Measurements from ENCODE around the gene NUB1.

NUB1 gene

GRCh38 chr7:151402029-151402835 is 60.6 kb downstream of the NUB1 start:
- peaks cover 0 to 5% of the 10 kb centered on the region in 2 donors for H3K27me3 ChIP-seq (ENCODE audit: control insufficient read depth in 1 of 2, insufficient read depth in 2 of 2, low read length in 2 of 2)
- no peak overlapping the region for H3K27ac ChIP-seq (ENCODE audit: low read depth, low read length)
- H3K9me3 ChIP-seq (ENCODE audit: control insufficient read depth in 1 of 2, low read length in 2 of 2) = no peaks in the 10 kb centered on the region
- no peak overlapping the region for H3K4me3 ChIP-seq (ENCODE audit: low read depth in 1 of 2, low read length in 2 of 2)
- no peak overlapping the region for H3K9ac ChIP-seq (ENCODE audit: low read depth in 1 of 2, low read length in 2 of 2)
- no peaks in the 10 kb centered on the region for H3K36me3 ChIP-seq (ENCODE audit: control insufficient read depth in 1 of 2, insufficient read depth in 2 of 2, low read length in 2 of 2)
- no peaks in the 10 kb centered on the region for H3K4me1 ChIP-seq (ENCODE audit: control insufficient read depth in 1 of 2, insufficient read depth in 2 of 2, low read length in 2 of 2)

- Histone ChIP-seq H3K9ac (ENCODE audit: low read depth in 1 of 2, low read length in 2 of 2) (no peak overlapping the region), H3K4me3 (ENCODE audit: low read depth in 1 of 2, low read length in 2 of 2) (no peak overlapping the region), H3K9me3 (ENCODE audit: control insufficient read depth in 1 of 2, low read length in 2 of 2) (no peaks in the 10 kb centered on the region), H3K36me3 (ENCODE audit: control insufficient read depth in 1 of 2, insufficient read depth in 2 of 2, low read length in 2 of 2) (no peaks in the 10 kb centered on the region), H3K4me1 (ENCODE audit: control insufficient read depth in 1 of 2, insufficient read depth in 2 of 2, low read length in 2 of 2) (peaks cover 0 to 5% of the 10 kb centered on the region in 2 donors), H3K27me3 (ENCODE audit: control insufficient read depth in 1 of 2, insufficient read depth in 2 of 2, low read length in 2 of 2) (peaks cover 5 to 8% of the 10 kb centered on the region in 2 donors), H3K27ac (ENCODE audit: low read depth, low read length) (no peak overlapping the region)
Measured at GRCh38 chr7:151403764-151404163, 62.2 kb downstream of the NUB1 start.

- no peaks in the 10 kb centered on the region for H3K36me3 ChIP-seq (ENCODE audit: control insufficient read depth in 1 of 2, insufficient read depth in 2 of 2, low read length in 2 of 2)
- no peaks in the 10 kb centered on the region for H3K9me3 ChIP-seq (ENCODE audit: control insufficient read depth in 1 of 2, low read length in 2 of 2)
- peaks cover 0 to 6% of the 10 kb centered on the region in 2 donors for H3K4me1 ChIP-seq (ENCODE audit: control insufficient read depth in 1 of 2, insufficient read depth in 2 of 2, low read length in 2 of 2)
- no peak overlapping the region for H3K9ac ChIP-seq (ENCODE audit: low read depth in 1 of 2, low read length in 2 of 2)
- H3K4me3 ChIP-seq (ENCODE audit: low read depth in 1 of 2, low read length in 2 of 2) = no peak overlapping the region
- H3K27ac ChIP-seq (ENCODE audit: low read depth, low read length) = no peak overlapping the region
- peaks cover 11 to 14% of the 10 kb centered on the region in 2 donors for H3K27me3 ChIP-seq (ENCODE audit: control insufficient read depth in 1 of 2, insufficient read depth in 2 of 2, low read length in 2 of 2)
Measured at GRCh38 chr7:151404216-151405011, 62.8 kb downstream of the NUB1 start.

DNA sequence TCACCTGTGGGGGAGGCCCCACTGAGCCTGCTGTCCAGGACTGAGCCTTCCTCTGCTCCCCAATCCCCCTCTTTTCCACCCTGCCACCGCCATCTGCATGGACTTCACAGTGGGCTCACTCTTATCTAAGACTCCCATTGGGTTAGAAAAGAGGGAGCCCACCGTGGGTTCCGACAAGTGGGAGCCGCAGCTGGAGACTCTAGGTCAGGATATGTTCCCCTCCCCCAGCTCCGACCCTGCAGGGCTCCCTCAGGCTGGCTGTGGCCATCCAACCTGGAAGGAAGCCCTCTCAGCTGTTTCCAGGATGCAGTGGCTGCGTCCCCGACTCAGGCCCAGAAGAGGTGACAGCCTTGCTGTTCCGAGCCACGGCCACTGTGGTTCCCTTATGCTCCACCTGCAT is 63.4 kb downstream of the NUB1 start:
- no peaks in the 10 kb centered on the region for H3K9me3 ChIP-seq (ENCODE audit: control insufficient read depth in 1 of 2, low read length in 2 of 2)
- no peak overlapping the region for H3K27ac ChIP-seq (ENCODE audit: low read depth, low read length)
- no peak overlapping the region for H3K9ac ChIP-seq (ENCODE audit: low read depth in 1 of 2, low read length in 2 of 2)
- H3K27me3 ChIP-seq (ENCODE audit: control insufficient read depth in 1 of 2, insufficient read depth in 2 of 2, low read length in 2 of 2) = peaks cover 15 to 16% of the 10 kb centered on the region in 2 donors
- no peaks in the 10 kb centered on the region for H3K36me3 ChIP-seq (ENCODE audit: control insufficient read depth in 1 of 2, insufficient read depth in 2 of 2, low read length in 2 of 2)
- H3K4me3 ChIP-seq (ENCODE audit: low read depth in 1 of 2, low read length in 2 of 2) = no peak overlapping the region
- H3K4me1 ChIP-seq (ENCODE audit: control insufficient read depth in 1 of 2, insufficient read depth in 2 of 2, low read length in 2 of 2) = peaks cover 0 to 6% of the 10 kb centered on the region in 2 donors

GRCh38 chr7:151405588-151405987 is 64.0 kb downstream of the NUB1 start:
- no peak overlapping the region for H3K27ac ChIP-seq (ENCODE audit: low read depth, low read length)
- peaks cover 0 to 6% of the 10 kb centered on the region in 2 donors for H3K4me1 ChIP-seq (ENCODE audit: control insufficient read depth in 1 of 2, insufficient read depth in 2 of 2, low read length in 2 of 2)
- no peak overlapping the region for H3K9ac ChIP-seq (ENCODE audit: low read depth in 1 of 2, low read length in 2 of 2)

DNA sequence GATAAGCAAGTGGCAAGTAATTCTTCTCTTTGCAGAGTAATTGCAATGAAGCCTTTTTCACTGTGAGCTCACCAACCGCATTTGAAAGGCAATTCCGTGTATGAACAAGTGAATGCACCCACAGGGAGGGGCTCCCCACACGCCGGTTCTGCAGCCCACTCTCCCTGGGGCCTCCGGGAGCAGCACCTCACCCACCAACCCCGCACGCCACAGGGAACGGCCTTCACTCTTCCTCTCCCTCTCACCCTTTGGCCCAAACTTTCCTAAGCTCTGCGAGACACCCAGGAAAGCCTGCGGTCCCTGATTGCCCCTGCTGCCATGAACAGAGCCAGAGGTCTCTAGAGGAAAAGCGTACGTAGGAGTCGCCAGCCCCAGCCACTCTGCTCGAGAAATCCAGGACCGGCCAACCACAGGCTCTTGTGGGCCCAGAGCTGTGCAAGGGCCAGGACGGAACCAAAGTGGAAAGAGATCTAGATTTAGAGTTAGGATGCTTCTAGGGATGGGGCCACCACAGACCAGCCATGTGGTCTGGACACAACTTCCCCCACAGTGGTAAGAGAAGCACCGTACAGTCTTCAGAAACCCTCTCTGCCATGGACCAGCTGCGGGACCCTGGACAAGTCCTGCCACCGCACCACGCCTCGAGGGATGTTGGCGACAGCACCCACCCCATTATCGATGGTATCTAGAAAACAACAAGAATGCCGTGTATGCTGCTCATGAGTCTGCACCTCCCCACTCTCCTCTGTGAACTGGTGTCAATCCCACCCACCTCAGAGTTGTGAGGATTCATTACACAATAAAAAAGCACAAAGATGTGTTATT is 64.7 kb downstream of the NUB1 start:
- Histone ChIP-seq H3K36me3 (ENCODE audit: control insufficient read depth in 1 of 2, insufficient read depth in 2 of 2, low read length in 2 of 2) (no peaks in the 10 kb centered on the region), H3K9me3 (ENCODE audit: control insufficient read depth in 1 of 2, low read length in 2 of 2) (no peaks in the 10 kb centered on the region), H3K9ac (ENCODE audit: low read depth in 1 of 2, low read length in 2 of 2) (no peak overlapping the region), H3K4me3 (ENCODE audit: low read depth in 1 of 2, low read length in 2 of 2) (no peak overlapping the region), H3K27me3 (ENCODE audit: control insufficient read depth in 1 of 2, insufficient read depth in 2 of 2, low read length in 2 of 2) (peaks cover 22 to 23% of the 10 kb centered on the region in 2 donors), H3K27ac (ENCODE audit: low read depth, low read length) (no peak overlapping the region), H3K4me1 (ENCODE audit: control insufficient read depth in 1 of 2, insufficient read depth in 2 of 2, low read length in 2 of 2) (peaks cover 0 to 6% of the 10 kb centered on the region in 2 donors)

More at GRCh38 chr7:151405588-151405987, 64.0 kb downstream of the NUB1 start:
- Histone ChIP-seq H3K27me3 (ENCODE audit: control insufficient read depth in 1 of 2, insufficient read depth in 2 of 2, low read length in 2 of 2) (peaks cover 16% of the 10 kb centered on the region in 2 donors), H3K9me3 (ENCODE audit: control insufficient read depth in 1 of 2, low read length in 2 of 2) (no peaks in the 10 kb centered on the region), H3K36me3 (ENCODE audit: control insufficient read depth in 1 of 2, insufficient read depth in 2 of 2, low read length in 2 of 2) (no peaks in the 10 kb centered on the region), H3K4me3 (ENCODE audit: low read depth in 1 of 2, low read length in 2 of 2) (no peak overlapping the region)

DNA sequence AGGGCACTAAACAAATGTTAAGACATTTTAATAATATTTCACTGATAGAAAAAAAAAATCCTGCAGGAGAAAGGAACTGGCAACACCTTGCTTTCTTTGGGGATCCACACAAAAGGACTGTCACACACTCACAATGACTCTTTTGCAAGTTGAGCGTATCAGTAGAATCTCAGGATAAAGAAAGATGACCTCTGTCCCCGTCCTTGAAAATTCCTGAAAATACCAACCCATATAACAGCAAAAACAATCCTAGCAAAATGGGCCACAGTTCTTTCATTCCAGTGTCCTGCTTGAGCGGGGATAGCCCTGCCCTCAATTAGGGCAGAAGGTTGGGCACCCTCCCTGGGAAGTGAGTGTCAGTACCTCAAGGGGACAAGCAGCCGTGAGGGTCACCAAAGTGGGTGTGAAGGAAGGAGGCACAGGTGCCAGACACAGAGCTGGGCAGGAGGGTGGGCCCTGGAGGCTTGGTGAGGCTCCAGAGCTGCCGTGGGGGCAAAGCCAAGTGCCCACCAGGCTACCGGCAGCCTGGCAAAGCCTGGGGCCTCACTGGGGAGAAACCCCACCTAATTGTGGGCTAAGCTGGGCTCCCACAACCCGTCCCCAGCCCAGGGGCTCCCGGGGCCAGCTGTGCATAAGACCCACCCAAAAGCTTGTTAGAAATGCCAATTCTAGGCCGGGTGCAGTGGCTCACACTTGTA is 65.4 kb downstream of the NUB1 start:
- H3K27ac ChIP-seq (ENCODE audit: low read depth, low read length) = no peak overlapping the region
- no peak overlapping the region for H3K4me3 ChIP-seq (ENCODE audit: low read depth in 1 of 2, low read length in 2 of 2)
- peaks cover 0 to 6% of the 10 kb centered on the region in 2 donors for H3K4me1 ChIP-seq (ENCODE audit: control insufficient read depth in 1 of 2, insufficient read depth in 2 of 2, low read length in 2 of 2)
- H3K27me3 ChIP-seq (ENCODE audit: control insufficient read depth in 1 of 2, insufficient read depth in 2 of 2, low read length in 2 of 2) = peaks cover 30% of the 10 kb centered on the region in 2 donors
- H3K9ac ChIP-seq (ENCODE audit: low read depth in 1 of 2, low read length in 2 of 2) = no peak overlapping the region
- H3K36me3 ChIP-seq (ENCODE audit: control insufficient read depth in 1 of 2, insufficient read depth in 2 of 2, low read length in 2 of 2) = no peaks in the 10 kb centered on the region
- H3K9me3 ChIP-seq (ENCODE audit: control insufficient read depth in 1 of 2, low read length in 2 of 2) = no peaks in the 10 kb centered on the region

DNA sequence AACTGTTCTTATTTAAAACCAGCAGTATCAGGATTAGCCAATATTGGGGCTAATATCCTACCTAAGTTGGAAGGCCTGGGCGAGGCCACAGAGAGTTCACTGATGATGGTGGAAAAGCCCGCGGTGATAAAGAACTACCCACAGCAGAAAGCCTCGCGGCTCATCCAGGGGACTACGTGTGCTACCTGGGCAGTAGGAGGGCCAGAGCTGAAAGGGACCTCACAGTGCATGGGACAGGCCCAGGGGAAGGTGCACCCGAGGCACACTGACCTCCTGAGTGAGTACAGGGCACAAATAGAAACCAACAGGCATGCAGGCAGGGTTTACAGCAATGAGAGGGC is 66.9 kb downstream of the NUB1 start:
- H3K27me3 ChIP-seq (ENCODE audit: control insufficient read depth in 1 of 2, insufficient read depth in 2 of 2, low read length in 2 of 2) = peaks cover 30 to 32% of the 10 kb centered on the region in 2 donors
- peak overlapping the region; percentile 46 for H3K27ac ChIP-seq (ENCODE audit: low read depth, low read length)
- peaks cover 0 to 6% of the 10 kb centered on the region in 2 donors for H3K4me1 ChIP-seq (ENCODE audit: control insufficient read depth in 1 of 2, insufficient read depth in 2 of 2, low read length in 2 of 2)
- no peaks in the 10 kb centered on the region for H3K9me3 ChIP-seq (ENCODE audit: control insufficient read depth in 1 of 2, low read length in 2 of 2)
- H3K9ac ChIP-seq (ENCODE audit: low read depth in 1 of 2, low read length in 2 of 2) = no peak overlapping the region
- H3K36me3 ChIP-seq (ENCODE audit: control insufficient read depth in 1 of 2, insufficient read depth in 2 of 2, low read length in 2 of 2) = no peaks in the 10 kb centered on the region
- H3K4me3 ChIP-seq (ENCODE audit: low read depth in 1 of 2, low read length in 2 of 2) = peak overlapping the region; percentile 48 to 62

DNA sequence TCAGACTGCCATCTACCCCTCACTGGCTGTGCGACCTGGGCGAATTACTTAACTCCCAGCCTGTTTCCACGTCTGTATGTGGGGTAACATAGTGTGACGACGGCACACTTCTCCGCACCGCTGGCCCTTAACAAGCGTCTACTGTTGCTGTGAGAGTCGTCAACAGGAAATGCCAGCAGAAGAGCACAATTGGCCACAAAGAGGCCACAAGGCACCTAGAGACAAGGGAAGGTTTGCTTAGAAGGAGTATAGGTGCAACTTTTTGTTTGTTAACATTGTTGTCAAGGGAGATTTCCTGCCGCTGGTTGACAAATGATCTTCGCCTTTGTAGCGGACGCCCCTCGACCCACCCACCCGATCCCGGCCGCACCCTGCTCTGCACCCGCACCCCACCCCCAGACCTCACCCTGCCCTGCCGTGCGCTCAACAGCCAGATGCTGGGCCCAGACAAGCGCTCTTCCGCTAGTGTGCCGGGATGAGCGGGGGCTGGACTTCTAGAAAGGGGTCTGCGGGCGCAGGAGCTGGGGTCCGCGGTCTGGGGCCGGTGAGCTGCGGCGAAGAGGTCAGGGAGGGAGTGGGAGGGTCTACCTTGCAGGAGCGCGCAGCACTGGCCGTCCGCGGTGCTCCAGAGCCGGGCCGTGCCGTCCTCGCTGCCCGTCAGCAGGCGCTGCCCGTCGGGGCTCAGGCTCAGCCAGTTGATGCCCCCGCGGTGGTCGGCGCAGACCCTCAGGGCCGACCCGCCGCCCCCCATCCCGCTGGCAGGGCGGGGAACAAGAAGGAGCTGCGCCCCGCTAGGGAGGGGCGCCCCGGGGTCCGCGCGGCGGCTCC is 67.4 kb downstream of the NUB1 start:
- Histone ChIP-seq H3K27me3 (ENCODE audit: control insufficient read depth in 1 of 2, insufficient read depth in 2 of 2, low read length in 2 of 2) (peaks cover 30 to 32% of the 10 kb centered on the region in 2 donors), H3K9ac (ENCODE audit: low read depth in 1 of 2, low read length in 2 of 2) (no peak overlapping the region), H3K27ac (ENCODE audit: low read depth, low read length) (peak overlapping the region; percentile 46)

More for the DNA sequence above, 67.4 kb downstream of the NUB1 start:
- H3K4me3 ChIP-seq (ENCODE audit: low read depth in 1 of 2, low read length in 2 of 2) = peak overlapping the region; percentile 48 to 62
- H3K36me3 ChIP-seq (ENCODE audit: control insufficient read depth in 1 of 2, insufficient read depth in 2 of 2, low read length in 2 of 2) = no peaks in the 10 kb centered on the region
- peaks cover 0 to 6% of the 10 kb centered on the region in 2 donors for H3K4me1 ChIP-seq (ENCODE audit: control insufficient read depth in 1 of 2, insufficient read depth in 2 of 2, low read length in 2 of 2)
- H3K9me3 ChIP-seq (ENCODE audit: control insufficient read depth in 1 of 2, low read length in 2 of 2) = no peaks in the 10 kb centered on the region

All from duodenal mucosa (tissue), 2 donors.